PC-3 (cell line): Measurements from ENCODE around the gene CACNA1C. TPM values are rescaled to one million over a fixed set of nuclear protein-coding genes. Genes with fewer than 3 reads are reported as not detected.

ENCODE experiments used
- ATAC-seq: fragments of 200-7000 bp; cut with Tn5 transposase; 2 replicates; pipeline ENCODE4 v1.9.1; 2020; ENCODE audit warnings: mild to moderate bottlenecking, moderate library complexity
- BruUV-seq: library from RNA; stranded (reverse); fragments of 400-500 nt; replicated peaks from 2 replicates; lab custom pipeline; 2021; lab: Mats Ljungman, UMichigan
- CTCF ChIA-PET: fragments of 300-600 bp; sonication (Branson Sonifier 250); formaldehyde crosslinking; loops from one replicate; lab custom pipeline; 2022; ENCODE audit warnings: antibody characterized with exemption; lab: Charles Lee
- POLR2A ChIA-PET: fragments of 300-600 bp; sonication (Branson Sonifier 250); formaldehyde crosslinking; loops from one replicate; lab custom pipeline; 2022; ENCODE audit warnings: antibody characterized with exemption; ENCODE audit not compliant: unreplicated experiment; lab: Charles Lee
- DNase-seq: peaks from one replicate; pipeline ENCODE4 v3.0.0-alpha.2; 2015
- H2AFZ ChIP-seq: fragments of 300-600 bp; sonication (generic); 2 replicates; pipeline ENCODE4 v1.6.0; 2016; ENCODE audit warnings: antibody characterized with exemption, low read length
- H3F3A ChIP-seq: fragments of 300-600 bp; sonication (generic); one replicate; pipeline ENCODE4 v1.6.0; 2017; ENCODE audit warnings: antibody characterized with exemption, low read length, control low read depth, mild to moderate bottlenecking; ENCODE audit not compliant: unreplicated experiment
- H3K27ac ChIP-seq: fragments of 300-600 bp; sonication (generic); 2 replicates; pipeline ENCODE4 v1.5.1; 2016; ENCODE audit warnings: mild to moderate bottlenecking, low read length
- H3K27me3 ChIP-seq: fragments of 300-600 bp; sonication (generic); 2 replicates; pipeline ENCODE4 v1.6.1; 2016; ENCODE audit warnings: low read length, mixed read lengths
- H3K36me3 ChIP-seq: fragments of 300-600 bp; sonication (generic); 2 replicates; pipeline ENCODE4 v1.6.1; 2016; ENCODE audit warnings: low read depth, mixed run types, low read length, mixed read lengths
- H3K4me1 ChIP-seq: fragments of 300-600 bp; sonication (generic); 2 replicates; pipeline ENCODE4 v1.5.1; 2016; ENCODE audit warnings: low read length; ENCODE audit not compliant: insufficient read depth
- H3K4me2 ChIP-seq: fragments of 300-600 bp; sonication (generic); 2 replicates; pipeline ENCODE4 v1.6.0; 2016; ENCODE audit warnings: low read length
- H3K4me3 ChIP-seq: fragments of 300-600 bp; sonication (generic); 2 replicates; pipeline ENCODE4 v1.5.1; 2016; ENCODE audit warnings: mild to moderate bottlenecking, low read length, mixed read lengths
- H3K79me2 ChIP-seq: fragments of 300-600 bp; sonication (generic); 2 replicates; pipeline ENCODE4 v1.6.1; 2017; ENCODE audit warnings: low read length, mixed read lengths
- H3K9ac ChIP-seq: fragments of 300-600 bp; sonication (generic); 2 replicates; pipeline ENCODE4 v1.6.0; 2016; ENCODE audit warnings: mild to moderate bottlenecking, low read length
- H3K9me2 ChIP-seq: fragments of 300-600 bp; sonication (generic); replicated peaks from 2 replicates; pipeline ENCODE4 v1.6.1; 2016; ENCODE audit warnings: mixed run types, low read length, mixed read lengths
- H3K9me3 ChIP-seq: fragments of 300-600 bp; sonication (generic); 2 replicates; pipeline ENCODE4 v1.6.1; 2016; ENCODE audit warnings: low read length, mixed read lengths
- H4K20me1 ChIP-seq: fragments of 300-600 bp; sonication (generic); 2 replicates; pipeline ENCODE4 v1.6.1; 2016; ENCODE audit warnings: low read length, mixed read lengths
- EZH2 ChIP-seq: fragments of 300-600 bp; sonication (generic); IDR thresholded peaks from one replicate; pipeline ENCODE4 v1.6.1; 2017; ENCODE audit warnings: antibody characterized with exemption, mild to moderate bottlenecking, low read length; ENCODE audit not compliant: unreplicated experiment
- EZH2phosphoT487 ChIP-seq: fragments of 300-600 bp; sonication (generic); IDR thresholded peaks from 2 replicates; pipeline ENCODE4 v1.6.1; 2018; ENCODE audit warnings: mild to moderate bottlenecking, antibody characterized with exemption, low read length, borderline replicate concordance
- intact Hi-C: fragments of 100-400 bp; cut with micrococcal nuclease; formaldehyde crosslinking; loops from 2 replicates; pipeline ENCODE4 v1.9.0; 2023
- total RNA-seq: library from RNA; depleted of rRNA; stranded (reverse); fragments of >200 nt; gene quantifications from 2 replicates; pipeline ENCODE4 v1.2.3, GENCODE V29; 2014
- TF ChIP-seq, protein P1 (sequence below): fragments of 300-600 bp; sonication (generic); conservative IDR thresholded peaks from 2 replicates; pipeline ENCODE4 v1.5.1; 2017; ENCODE audit warnings: antibody characterized with exemption, low read depth, mild to moderate bottlenecking, low read length

The CACNA1C gene
- total RNA-seq, 1 experiment from 2014 or later = not detected

GRCh38 chr12:2150833-2151232 lies 98.0 kb downstream of the CACNA1C start:
- Histone ChIP-seq H3K27me3 (peaks cover 44% of the 10 kb centered on the region), H3F3A (no peaks in the 10 kb centered on the region), H3K27ac (no peak overlapping the region), H3K9me2 (no peaks in the 10 kb centered on the region), H3K4me3 (no peak overlapping the region), H3K36me3 (no peaks in the 10 kb centered on the region), H2AFZ (no peak overlapping the region), H3K4me2 (no peak overlapping the region), H3K9ac (no peak overlapping the region), H4K20me1 (no peaks in the 10 kb centered on the region), H3K9me3 (no peaks in the 10 kb centered on the region), H3K4me1 (no peaks in the 10 kb centered on the region), H3K79me2 (no peaks in the 10 kb centered on the region)
- BruUV-seq = no TSS peak
- POLR2A ChIA-PET = no interaction called here
- DNase-seq = no peak
- ATAC-seq = no peak
- intact Hi-C loops = no loop called here
- CTCF ChIA-PET = no interaction called here
- TF ChIP-seq EZH2 (no peak), EZH2phosphoT487 (no peak)
- TF ChIP-seq, protein P1, sequence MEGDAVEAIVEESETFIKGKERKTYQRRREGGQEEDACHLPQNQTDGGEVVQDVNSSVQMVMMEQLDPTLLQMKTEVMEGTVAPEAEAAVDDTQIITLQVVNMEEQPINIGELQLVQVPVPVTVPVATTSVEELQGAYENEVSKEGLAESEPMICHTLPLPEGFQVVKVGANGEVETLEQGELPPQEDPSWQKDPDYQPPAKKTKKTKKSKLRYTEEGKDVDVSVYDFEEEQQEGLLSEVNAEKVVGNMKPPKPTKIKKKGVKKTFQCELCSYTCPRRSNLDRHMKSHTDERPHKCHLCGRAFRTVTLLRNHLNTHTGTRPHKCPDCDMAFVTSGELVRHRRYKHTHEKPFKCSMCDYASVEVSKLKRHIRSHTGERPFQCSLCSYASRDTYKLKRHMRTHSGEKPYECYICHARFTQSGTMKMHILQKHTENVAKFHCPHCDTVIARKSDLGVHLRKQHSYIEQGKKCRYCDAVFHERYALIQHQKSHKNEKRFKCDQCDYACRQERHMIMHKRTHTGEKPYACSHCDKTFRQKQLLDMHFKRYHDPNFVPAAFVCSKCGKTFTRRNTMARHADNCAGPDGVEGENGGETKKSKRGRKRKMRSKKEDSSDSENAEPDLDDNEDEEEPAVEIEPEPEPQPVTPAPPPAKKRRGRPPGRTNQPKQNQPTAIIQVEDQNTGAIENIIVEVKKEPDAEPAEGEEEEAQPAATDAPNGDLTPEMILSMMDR = no peak

DNA sequence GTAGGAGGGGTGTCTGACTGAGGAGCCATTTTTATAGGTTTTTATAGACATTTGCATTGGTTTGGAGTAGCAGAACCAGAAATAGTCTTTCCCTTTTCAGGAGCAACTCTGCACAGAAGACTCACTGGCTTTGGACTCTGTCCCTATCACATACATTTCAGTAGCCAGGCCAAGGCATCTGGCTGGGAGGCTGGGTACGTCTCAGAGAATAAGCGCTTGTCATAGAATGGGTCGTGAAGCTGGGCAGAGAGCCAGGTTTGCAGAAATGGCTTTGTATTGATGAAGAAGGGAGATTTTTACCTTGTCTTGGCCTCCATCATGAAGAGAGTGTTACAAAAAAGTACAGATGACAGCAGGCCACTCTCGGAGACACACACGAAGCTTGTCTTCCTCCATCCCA lies 98.6 kb downstream of the CACNA1C start:
- DNase-seq = no peak
- no peaks in the 10 kb centered on the region for H3K9me2 ChIP-seq
- no peaks in the 10 kb centered on the region for H3K36me3 ChIP-seq
- H3F3A ChIP-seq = no peaks in the 10 kb centered on the region
- intact Hi-C loops = no loop called here
- H3K4me3 ChIP-seq = no peak overlapping the region
- BruUV-seq = no TSS peak
- H3K4me2 ChIP-seq = no peak overlapping the region
- H3K27me3 ChIP-seq = peaks cover 44% of the 10 kb centered on the region
- no peaks in the 10 kb centered on the region for H3K79me2 ChIP-seq
- ATAC-seq = no peak
- no peak for TF ChIP-seq EZH2
- no peaks in the 10 kb centered on the region for H4K20me1 ChIP-seq
- CTCF ChIA-PET = no interaction called here
- H3K4me1 ChIP-seq = no peaks in the 10 kb centered on the region
- POLR2A ChIA-PET = no interaction called here
- no peak overlapping the region for H3K9ac ChIP-seq
- H3K9me3 ChIP-seq = no peaks in the 10 kb centered on the region
- H3K27ac ChIP-seq = no peak overlapping the region
- H2AFZ ChIP-seq = no peak overlapping the region

- POLR2A ChIA-PET = no interaction called here
Observed at GRCh38 chr12:2152134-2152533, 99.3 kb downstream of the CACNA1C start.

More at GRCh38 chr12:2152134-2152533, 99.3 kb downstream of the CACNA1C start:
- Histone ChIP-seq H3K4me2 (no peak overlapping the region), H3K4me3 (no peak overlapping the region), H3K9ac (no peak overlapping the region), H4K20me1 (no peaks in the 10 kb centered on the region), H3K79me2 (no peaks in the 10 kb centered on the region), H3K27ac (no peak overlapping the region), H3K4me1 (no peaks in the 10 kb centered on the region), H2AFZ (no peak overlapping the region), H3K36me3 (no peaks in the 10 kb centered on the region), H3K27me3 (peaks cover 43% of the 10 kb centered on the region), H3F3A (no peaks in the 10 kb centered on the region), H3K9me3 (no peaks in the 10 kb centered on the region), H3K9me2 (no peaks in the 10 kb centered on the region)
- intact Hi-C loops = no loop called here
- BruUV-seq = no TSS peak
- ATAC-seq (no peak), DNase-seq (no peak)
- TF ChIP-seq EZH2phosphoT487 = no peak
- no peak for TF ChIP-seq EZH2
- TF ChIP-seq, protein P1 = no peak
- CTCF ChIA-PET = no interaction called here
